Limb (tissue), 2 donors: ENCODE results near the gene PRCD.

ENCODE experiments used
- DNase-seq, 2 donors: peaks; one replicate each; pipeline ENCODE4 v3.0.0-alpha.2; 2016; ENCODE audit errors: extremely low spot score in 2 of 2

PRCD gene

GRCh38 chr17:76539631-76540271, at the start of gene PRCD:
Gene PRCD (plus strand): TSS chr17:76540044. CDS start chr17:76540142, 98 bp downstream.
- peak in 1 of 2 donors; percentile 27 for DNase-seq

GRCh38 chr17:76490112-76490710, 49.6 kb upstream of the PRCD start:
- no peak for DNase-seq

- no peak for DNase-seq
These were observed 48.3 kb upstream of the PRCD start for GRCh38 chr17:76491271-76492122.

- DNase-seq: no peak
These were observed 47.5 kb upstream of the PRCD start for GRCh38 chr17:76492123-76492988.

- DNase-seq: peak in 1 of 2 donors; percentile 18
These were observed 46.8 kb upstream of the PRCD start for GRCh38 chr17:76492989-76493501.

GRCh38 chr17:76493505-76494167, 46.2 kb upstream of the PRCD start:
- no peak for DNase-seq

GRCh38 chr17:76495663-76496400, 44.0 kb upstream of the PRCD start:
- no peak for DNase-seq

GRCh38 chr17:76496464-76496863, 43.4 kb upstream of the PRCD start:
- no peak for DNase-seq

GRCh38 chr17:76497699-76497978, 42.2 kb upstream of the PRCD start:
- DNase-seq: no peak

GRCh38 chr17:76497979-76498875, 41.6 kb upstream of the PRCD start:
- peak in 1 of 2 donors; percentile 77 for DNase-seq

GRCh38 chr17:76498876-76499251, 41.0 kb upstream of the PRCD start:
- no peak for DNase-seq

GRCh38 chr17:76499267-76499667, 40.6 kb upstream of the PRCD start:
- DNase-seq: no peak

GRCh38 chr17:76500074-76500746, 39.6 kb upstream of the PRCD start:
- no peak for DNase-seq

- no peak for DNase-seq
These were observed 39.2 kb upstream of the PRCD start for GRCh38 chr17:76500747-76501017.

GRCh38 chr17:76501018-76501826, 38.6 kb upstream of the PRCD start, which contains the start of gene RHBDF2:
Gene RHBDF2 (minus strand): TSS chr17:76501423. CDS start chr17:76481524, 19,899 bp downstream.
- DNase-seq: peak; percentile 27 to 87

- no peak for DNase-seq
These were observed 38.0 kb upstream of the PRCD start for GRCh38 chr17:76501827-76502307.

- DNase-seq: no peak
These were observed 37.3 kb upstream of the PRCD start for GRCh38 chr17:76502341-76503211.
